ENCODE measurements around the gene DMRTB1.

DMRTB1 gene

DNA sequence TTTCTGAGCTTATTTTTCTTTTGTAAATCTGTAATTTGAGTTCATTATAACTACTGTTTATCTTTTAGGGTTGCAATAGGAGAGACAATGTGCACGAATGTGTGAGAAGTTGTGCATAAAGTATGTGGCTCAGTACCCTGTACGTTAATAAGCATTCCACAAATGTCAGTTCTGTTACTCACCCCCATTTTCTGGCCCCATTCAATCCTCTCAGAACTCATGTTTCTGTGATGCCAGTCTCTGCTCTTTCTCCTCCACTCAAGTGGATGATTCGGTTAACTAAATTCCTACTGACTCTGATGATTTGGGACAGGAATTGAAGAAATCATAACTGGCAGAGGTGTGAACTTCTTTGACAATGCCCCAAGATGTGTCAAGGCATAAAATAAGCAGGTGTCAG, 10.2 kb upstream of the DMRTB1 start:
- Histone ChIP-seq H3K27ac (no peak overlapping the region), H3K27me3 (ENCODE audit: control insufficient read depth, insufficient read depth, low read length) (no peaks in the 10 kb centered on the region), H3K9me3 (ENCODE audit: control insufficient read depth, low read length) (no peaks in the 10 kb centered on the region), H3K4me1 (no peaks in the 10 kb centered on the region), H3K36me3 (ENCODE audit: control insufficient read depth, insufficient read depth, low read length) (no peaks in the 10 kb centered on the region), H3K4me2 (ENCODE audit: low read length) (no peak overlapping the region), H3K79me2 (no peaks in the 10 kb centered on the region), H3K9ac (no peak overlapping the region), H2AFZ (no peak overlapping the region), H3K4me3 (ENCODE audit: low read depth, low read length) (no peak overlapping the region)
- TF ChIP-seq, protein P1, sequence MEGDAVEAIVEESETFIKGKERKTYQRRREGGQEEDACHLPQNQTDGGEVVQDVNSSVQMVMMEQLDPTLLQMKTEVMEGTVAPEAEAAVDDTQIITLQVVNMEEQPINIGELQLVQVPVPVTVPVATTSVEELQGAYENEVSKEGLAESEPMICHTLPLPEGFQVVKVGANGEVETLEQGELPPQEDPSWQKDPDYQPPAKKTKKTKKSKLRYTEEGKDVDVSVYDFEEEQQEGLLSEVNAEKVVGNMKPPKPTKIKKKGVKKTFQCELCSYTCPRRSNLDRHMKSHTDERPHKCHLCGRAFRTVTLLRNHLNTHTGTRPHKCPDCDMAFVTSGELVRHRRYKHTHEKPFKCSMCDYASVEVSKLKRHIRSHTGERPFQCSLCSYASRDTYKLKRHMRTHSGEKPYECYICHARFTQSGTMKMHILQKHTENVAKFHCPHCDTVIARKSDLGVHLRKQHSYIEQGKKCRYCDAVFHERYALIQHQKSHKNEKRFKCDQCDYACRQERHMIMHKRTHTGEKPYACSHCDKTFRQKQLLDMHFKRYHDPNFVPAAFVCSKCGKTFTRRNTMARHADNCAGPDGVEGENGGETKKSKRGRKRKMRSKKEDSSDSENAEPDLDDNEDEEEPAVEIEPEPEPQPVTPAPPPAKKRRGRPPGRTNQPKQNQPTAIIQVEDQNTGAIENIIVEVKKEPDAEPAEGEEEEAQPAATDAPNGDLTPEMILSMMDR (IDR thresholded peaks at IDR 0.05): no peak

- H3K27ac ChIP-seq: no peak overlapping the region
Observed at GRCh38 chr1:53449693-53450092, 9.5 kb upstream of the DMRTB1 start.

GRCh38 chr1:53450225-53450624, 9.0 kb upstream of the DMRTB1 start:
- H3K4me1 ChIP-seq: no peaks in the 10 kb centered on the region
- H3K4me2 ChIP-seq (ENCODE audit: low read length): no peak overlapping the region
- no peak overlapping the region for H3K4me3 ChIP-seq (ENCODE audit: low read depth, low read length)
- H3K27ac ChIP-seq: no peak overlapping the region
- TF ChIP-seq, protein P1 (IDR thresholded peaks at IDR 0.05): no peak
- H3K36me3 ChIP-seq (ENCODE audit: control insufficient read depth, insufficient read depth, low read length): no peaks in the 10 kb centered on the region
- no peaks in the 10 kb centered on the region for H3K27me3 ChIP-seq (ENCODE audit: control insufficient read depth, insufficient read depth, low read length)
- no peaks in the 10 kb centered on the region for H3K9me3 ChIP-seq (ENCODE audit: control insufficient read depth, low read length)
- H3K79me2 ChIP-seq: no peaks in the 10 kb centered on the region
- no peak overlapping the region for H3K9ac ChIP-seq
- H2AFZ ChIP-seq: no peak overlapping the region

More at GRCh38 chr1:53449693-53450092, 9.5 kb upstream of the DMRTB1 start:
- no peak overlapping the region for H3K4me3 ChIP-seq (ENCODE audit: low read depth, low read length)
- no peaks in the 10 kb centered on the region for H3K27me3 ChIP-seq (ENCODE audit: control insufficient read depth, insufficient read depth, low read length)
- H3K4me2 ChIP-seq (ENCODE audit: low read length): no peak overlapping the region
- no peaks in the 10 kb centered on the region for H3K79me2 ChIP-seq
- no peaks in the 10 kb centered on the region for H3K9me3 ChIP-seq (ENCODE audit: control insufficient read depth, low read length)
- no peak overlapping the region for H2AFZ ChIP-seq
- no peaks in the 10 kb centered on the region for H3K4me1 ChIP-seq
- H3K36me3 ChIP-seq (ENCODE audit: control insufficient read depth, insufficient read depth, low read length): no peaks in the 10 kb centered on the region
- TF ChIP-seq, protein P1 (IDR thresholded peaks at IDR 0.05): no peak
- no peak overlapping the region for H3K9ac ChIP-seq

GRCh38 chr1:53454019-53454418, 5.2 kb upstream of the DMRTB1 start:
- TF ChIP-seq, protein P1 (IDR thresholded peaks at IDR 0.05): no peak
- H2AFZ ChIP-seq: no peak overlapping the region

GRCh38 chr1:53455364-53455991, 3.7 kb upstream of the DMRTB1 start:
- Histone ChIP-seq H3K9ac (no peak overlapping the region), H3K36me3 (ENCODE audit: control insufficient read depth, insufficient read depth, low read length) (no peaks in the 10 kb centered on the region), H3K79me2 (no peaks in the 10 kb centered on the region), H3K9me3 (ENCODE audit: control insufficient read depth, low read length) (no peaks in the 10 kb centered on the region), H3K4me1 (no peaks in the 10 kb centered on the region), H3K4me2 (ENCODE audit: low read length) (no peak overlapping the region), H3K4me3 (ENCODE audit: low read depth, low read length) (no peak overlapping the region), H2AFZ (no peak overlapping the region), H3K27ac (no peak overlapping the region), H3K27me3 (ENCODE audit: control insufficient read depth, insufficient read depth, low read length) (no peaks in the 10 kb centered on the region)
- TF ChIP-seq, protein P1 (IDR thresholded peaks at IDR 0.05): no peak

More at GRCh38 chr1:53454019-53454418, 5.2 kb upstream of the DMRTB1 start:
- no peaks in the 10 kb centered on the region for H3K79me2 ChIP-seq
- H3K4me3 ChIP-seq (ENCODE audit: low read depth, low read length): no peak overlapping the region
- H3K36me3 ChIP-seq (ENCODE audit: control insufficient read depth, insufficient read depth, low read length): no peaks in the 10 kb centered on the region
- H3K27ac ChIP-seq: no peak overlapping the region
- H3K4me2 ChIP-seq (ENCODE audit: low read length): no peak overlapping the region
- no peaks in the 10 kb centered on the region for H3K27me3 ChIP-seq (ENCODE audit: control insufficient read depth, insufficient read depth, low read length)
- no peak overlapping the region for H3K9ac ChIP-seq
- H3K4me1 ChIP-seq: no peaks in the 10 kb centered on the region
- H3K9me3 ChIP-seq (ENCODE audit: control insufficient read depth, low read length): no peaks in the 10 kb centered on the region

All from parathyroid adenoma (tissue), 2 donors.